ENCODE measurements around the gene SLC39A11. TPM values are rescaled to one million over a fixed set of nuclear protein-coding genes. Genes with fewer than 3 reads are reported as not detected.
"Not testable (repeated sequence)": the region's sequence is repeated elsewhere in the genome, so short reads cannot be mapped to it uniquely, and the experiment has no call there.

Gene SLC39A11
- total RNA-seq, 1 donor from 2014 or later = 46.1 TPM

DNA sequence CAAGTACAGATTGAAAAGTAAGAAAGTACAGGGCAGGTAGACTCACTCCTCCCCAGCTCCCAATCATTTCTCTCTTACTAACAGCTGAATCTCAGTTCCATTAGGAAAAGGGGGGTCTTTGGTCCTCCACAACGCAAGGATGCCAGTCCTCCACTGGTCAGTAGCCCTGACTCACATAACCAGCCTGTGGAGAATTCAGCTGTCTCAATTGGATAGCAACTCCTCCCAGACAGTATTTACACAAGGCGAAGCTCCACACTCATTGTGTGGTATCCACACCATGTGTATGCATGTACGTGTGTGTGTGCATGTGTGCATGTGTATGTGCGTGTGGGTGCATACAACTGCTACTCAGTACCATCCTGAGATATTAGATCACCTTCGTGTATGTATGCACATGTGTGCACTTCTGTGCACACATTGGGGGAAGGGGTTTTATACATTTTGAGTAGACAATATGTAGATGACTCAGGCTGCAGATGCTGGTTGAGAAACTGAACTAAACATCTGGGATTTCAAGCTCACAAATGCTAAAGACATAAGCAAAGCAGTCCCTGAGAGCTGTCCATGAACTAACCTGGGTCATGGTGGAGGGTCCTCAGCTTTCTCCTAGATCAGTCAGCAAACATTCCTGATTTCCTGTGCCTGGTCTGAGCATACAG is 240.1 kb downstream of the SLC39A11 start:
- ATAC-seq = no peak
- no peak for DNase-seq (ENCODE audit: low spot score)

DNA sequence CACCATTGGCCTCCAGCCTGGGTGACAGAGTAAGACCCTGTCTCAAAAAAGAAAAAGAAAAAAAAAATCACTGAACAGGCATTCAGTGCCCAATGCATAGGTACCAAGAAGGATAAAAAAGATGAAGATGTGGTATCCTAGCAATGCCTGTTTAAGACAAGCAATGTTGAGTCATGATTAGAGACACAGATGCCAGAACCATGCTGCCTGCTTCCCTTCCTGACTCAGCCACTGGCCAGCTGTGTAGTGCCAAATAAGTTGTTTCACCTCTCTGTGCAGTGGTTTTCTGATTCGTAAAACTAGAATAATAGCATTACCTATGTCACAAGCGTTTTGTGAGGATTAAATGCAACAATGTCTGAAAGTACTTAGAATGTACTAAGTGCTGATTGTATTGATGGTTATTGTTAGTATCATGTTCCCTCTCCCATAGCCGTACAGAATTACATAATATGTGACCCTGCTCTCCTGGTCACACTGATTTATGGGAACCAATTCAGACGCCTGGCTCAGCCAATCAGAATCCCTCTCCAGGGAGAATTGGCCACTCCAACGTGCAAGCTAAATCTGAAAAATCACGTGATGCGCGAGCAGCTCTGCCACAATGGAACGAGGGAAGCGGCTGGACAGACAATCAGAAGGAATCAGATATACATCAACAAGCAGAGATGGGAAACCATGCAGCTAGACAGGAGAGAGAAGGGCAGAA is 241.9 kb downstream of the SLC39A11 start:
- DNase-seq (ENCODE audit: low spot score) = no peak
- ATAC-seq = no peak

DNA sequence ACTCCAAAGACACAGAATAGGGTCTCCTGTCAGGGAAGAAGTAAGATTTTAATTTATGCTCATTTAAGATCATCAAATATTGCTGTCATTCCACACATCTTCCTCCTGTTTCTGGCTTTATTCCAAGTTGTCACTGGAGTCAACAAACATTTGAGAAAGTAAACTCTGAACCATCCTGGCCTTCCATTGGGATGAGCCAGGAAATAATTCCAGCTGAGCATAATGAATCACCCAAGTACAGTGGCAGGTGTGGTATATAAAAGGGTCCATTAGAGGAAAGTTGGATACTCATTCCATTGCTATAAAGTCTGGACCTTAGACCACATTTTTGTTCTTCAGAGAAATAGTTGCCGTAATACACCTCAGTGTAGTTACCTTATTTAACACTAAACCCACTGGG is 246.1 kb downstream of the SLC39A11 start:
- no peak for DNase-seq (ENCODE audit: low spot score)
- ATAC-seq = no peak

DNA sequence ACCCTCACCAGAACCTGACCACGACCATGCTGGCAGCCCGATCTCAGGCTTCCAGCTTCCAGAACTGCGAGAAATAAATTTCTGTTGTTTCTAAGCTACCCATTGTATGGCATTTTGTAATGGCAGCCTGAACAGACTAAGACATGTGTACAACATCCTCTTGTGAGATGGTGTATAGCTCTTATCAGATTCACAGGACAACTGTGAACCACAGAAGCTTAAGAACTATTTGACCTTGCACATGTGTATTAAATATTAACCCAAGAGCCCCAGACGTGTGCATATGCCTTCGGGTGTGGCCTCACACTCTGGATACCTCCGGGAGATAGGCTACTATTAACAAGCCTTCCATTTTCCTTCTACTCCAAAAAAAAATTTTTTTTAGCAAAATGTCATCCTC is 248.9 kb downstream of the SLC39A11 start:
- DNase-seq (ENCODE audit: low spot score) = no peak
- ATAC-seq = no peak

DNA sequence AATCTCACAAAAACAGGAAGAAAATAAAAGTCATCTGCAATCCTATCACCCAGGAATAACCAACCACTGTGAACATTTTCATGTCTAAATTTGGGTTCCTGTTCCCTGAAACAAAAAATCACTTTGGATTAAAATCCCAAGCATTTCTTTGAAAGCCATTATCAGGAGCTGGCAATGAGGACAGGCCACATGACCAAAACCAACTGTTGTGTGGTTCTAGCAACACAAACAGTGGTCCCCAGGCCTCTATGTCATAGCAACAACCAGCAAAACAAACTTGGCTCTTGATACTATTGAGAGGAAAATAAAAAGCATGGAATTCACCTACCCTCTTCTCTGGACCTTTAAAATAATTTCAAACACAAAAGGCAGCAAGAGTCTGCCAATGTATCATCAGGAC is 252.5 kb downstream of the SLC39A11 start:
- ATAC-seq (no peak), DNase-seq (ENCODE audit: low spot score) (no peak)

DNA sequence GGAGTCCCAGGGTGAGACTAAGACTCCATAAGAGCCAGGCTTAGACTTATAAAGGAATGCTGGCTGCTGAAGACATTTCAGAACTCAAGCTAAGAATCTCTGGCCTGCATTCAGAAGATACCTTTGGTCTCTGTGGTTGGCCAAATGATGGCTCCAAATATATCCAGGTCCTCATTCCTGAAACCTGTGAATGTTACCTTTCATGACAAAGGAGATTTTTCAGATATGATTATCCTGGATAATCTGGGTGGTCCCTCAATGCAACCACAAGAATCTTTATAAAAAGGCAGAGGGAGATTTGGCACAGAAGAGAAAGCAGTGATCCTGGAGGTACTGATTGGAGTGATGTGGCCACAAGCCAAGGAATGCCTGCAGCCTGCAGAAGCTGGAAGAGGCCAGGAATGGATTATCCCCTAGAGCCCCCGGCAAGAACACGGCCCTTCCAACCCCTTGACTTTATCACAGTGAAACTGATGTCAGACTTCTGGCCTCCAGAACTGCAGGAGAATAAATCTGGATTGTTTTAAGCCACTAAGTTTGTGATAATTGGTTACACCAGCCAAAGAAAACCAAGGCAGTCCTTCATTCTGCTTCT is 253.3 kb downstream of the SLC39A11 start:
- DNase-seq (ENCODE audit: low spot score) (no peak), ATAC-seq (no peak)

DNA sequence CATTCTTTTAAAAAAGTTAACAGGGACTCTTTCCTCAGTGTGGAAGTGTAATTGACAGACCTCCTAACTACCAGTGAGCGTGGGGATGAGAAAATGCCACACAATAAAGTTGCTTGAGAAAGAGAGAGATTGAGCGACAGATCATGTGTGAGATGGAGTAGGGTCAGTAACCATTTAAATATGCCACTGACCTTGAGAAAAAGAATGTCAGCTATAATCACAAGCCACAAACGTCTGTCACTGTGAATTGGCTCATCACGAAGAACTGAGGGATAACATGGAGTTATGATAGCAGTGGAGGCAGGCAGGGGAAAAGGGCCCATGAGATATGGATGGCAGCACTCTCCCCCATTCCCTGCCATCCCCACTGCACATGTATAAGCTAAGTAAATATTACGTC is 253.9 kb downstream of the SLC39A11 start:
- DNase-seq (ENCODE audit: low spot score) = no peak
- ATAC-seq = no peak

DNA sequence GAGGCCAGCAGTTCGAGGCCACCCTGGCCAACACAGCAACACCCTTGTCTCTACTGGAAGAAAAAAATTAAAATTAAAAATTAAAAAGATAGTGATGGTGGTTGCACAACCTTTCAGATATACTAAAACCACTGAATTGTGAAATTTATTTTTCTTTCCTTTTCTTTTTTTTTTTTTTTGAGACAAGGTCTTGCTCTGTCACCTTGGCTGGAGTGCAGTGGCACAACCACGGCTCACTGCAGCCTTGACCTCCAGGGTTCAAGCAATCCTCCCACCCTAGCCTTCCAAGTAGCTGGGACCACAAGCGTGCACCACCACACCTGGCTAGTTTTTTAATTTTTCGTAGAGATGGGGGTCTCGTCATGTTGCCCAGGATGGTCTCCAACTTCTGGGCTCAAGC is 254.4 kb downstream of the SLC39A11 start:
- DNase-seq (ENCODE audit: low spot score) (no peak), ATAC-seq (no peak)

DNA sequence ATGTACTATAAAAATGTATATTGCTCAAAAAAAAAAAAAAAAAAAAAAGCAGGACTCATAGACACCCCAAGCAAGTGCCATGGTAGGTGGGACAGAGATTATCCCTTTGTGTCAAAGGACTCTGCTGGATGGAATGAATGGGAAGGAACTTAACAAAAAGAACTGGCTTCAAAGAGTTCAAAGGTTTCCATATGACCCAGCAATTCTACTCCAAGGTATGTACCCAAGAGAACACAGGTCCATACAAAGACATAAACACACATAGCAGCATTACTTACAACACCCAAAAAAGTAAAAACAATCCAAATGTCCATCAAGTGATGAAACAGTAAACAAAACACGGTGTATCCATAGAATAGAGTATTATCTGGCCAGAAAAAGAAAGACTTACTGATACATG is 255.2 kb downstream of the SLC39A11 start:
- ATAC-seq (no peak), DNase-seq (ENCODE audit: low spot score) (no peak)

DNA sequence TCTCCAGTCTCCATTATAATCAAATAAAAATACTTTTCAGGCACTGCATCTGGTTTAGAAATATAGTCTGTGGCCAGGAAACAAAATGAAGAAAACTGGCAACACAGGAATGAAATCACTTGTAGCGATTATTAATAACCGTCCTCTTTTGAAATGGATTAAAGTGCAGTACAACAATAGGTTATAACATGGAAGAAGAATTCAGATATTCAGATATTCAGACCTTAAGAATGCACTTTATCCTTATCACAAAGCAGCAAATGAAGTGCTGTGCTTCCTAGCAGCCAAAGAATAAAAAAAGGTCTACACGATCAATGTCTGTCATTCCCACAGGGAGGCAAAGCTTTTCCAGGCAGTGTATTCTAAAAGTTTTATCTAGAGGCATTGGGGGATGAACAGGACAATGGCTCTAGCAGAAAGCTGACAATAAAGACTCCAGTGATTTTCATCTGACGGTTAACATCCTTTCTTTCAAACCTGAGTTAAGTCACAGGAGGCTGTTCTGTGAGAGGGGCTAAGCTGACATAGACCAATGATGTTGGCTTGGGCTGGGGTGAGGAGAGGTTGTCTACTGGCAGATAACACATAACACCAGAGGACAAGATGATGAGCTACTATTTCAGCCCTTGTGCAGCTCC is 259.2 kb downstream of the SLC39A11 start:
- ATAC-seq (no peak), DNase-seq (ENCODE audit: low spot score) (no peak)

DNA sequence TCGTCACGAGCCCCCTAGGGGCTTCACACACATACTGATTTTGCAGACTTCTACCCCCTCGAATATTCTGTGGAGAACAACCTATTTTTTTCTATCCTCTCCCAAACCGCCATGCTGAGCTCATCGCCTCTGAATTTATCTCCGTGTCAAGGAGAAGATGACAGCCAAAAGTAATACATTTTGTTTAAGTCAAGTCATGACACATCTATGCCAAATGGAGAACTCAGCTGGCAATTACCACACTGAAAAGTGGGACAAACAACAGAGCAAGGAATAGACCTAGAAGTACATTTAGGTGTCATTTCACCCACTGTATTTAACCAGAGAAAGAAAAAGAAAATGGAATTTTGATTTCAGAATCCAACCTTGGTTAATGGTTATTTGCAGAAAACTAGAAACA is 260.2 kb downstream of the SLC39A11 start:
- no peak for ATAC-seq

DNA sequence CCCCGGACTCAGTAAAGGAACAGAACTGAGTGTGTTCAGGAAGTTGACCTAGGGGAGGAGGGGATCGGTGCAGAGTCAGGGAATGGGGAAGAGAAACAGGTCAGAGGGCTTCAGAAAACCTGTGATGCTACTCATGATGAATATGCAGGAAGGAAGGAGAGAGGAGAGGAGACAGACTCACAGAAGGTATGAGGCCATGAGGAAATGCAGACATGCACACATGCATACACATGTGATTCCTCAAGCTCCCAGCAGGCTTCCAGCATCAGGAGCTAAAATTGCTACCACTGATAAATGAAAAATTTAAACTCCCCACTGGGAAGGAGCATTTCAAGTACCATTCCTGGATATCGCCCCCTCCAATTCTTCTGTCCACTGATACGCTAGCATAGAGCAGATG is 262.6 kb downstream of the SLC39A11 start:
- no peak for ATAC-seq
- no peak for DNase-seq (ENCODE audit: low spot score)

More for the DNA sequence above, 260.2 kb downstream of the SLC39A11 start:
- DNase-seq (ENCODE audit: low spot score) = no peak

DNA sequence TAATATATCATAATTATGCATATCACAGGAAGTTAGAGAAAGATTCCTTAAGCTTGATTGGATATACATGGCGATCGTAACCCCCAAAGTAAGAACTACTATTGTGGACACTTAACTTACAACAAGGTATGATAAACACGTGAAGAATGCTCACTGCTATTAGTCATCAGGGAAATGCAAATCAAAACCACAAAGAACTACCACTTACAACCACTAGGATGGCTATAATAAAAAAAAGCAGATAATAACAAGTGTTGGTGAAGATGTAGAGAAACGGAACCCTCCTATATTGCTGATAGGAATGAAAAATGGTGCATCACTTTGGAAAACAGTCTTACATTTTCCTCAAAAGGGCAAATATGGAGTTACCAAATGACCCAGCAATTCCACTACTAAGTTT is 265.9 kb downstream of the SLC39A11 start:
- ATAC-seq = no peak

DNA sequence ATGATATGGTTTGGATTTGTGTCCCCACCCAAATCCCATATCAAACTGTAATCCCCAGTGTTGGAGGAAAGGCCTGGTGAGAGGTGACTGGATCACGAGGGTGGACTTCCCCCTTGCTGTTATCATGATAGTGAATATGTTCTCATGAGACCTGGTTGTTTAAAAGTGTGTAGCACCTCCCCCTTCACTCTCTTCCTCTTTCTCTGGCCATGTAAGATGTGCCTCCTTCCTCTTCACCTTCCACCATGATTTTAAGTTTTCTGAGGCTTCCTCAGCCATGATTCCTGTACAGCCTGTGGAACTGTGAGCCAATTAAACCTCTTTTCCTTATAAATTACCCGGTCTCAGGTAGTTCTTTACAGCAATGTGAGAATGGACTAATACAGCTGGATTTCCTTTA is 266.4 kb downstream of the SLC39A11 start:
- ATAC-seq; DNase-seq (ENCODE audit: low spot score): not testable (repeated sequence)

More for the DNA sequence above, 265.9 kb downstream of the SLC39A11 start:
- no peak for DNase-seq (ENCODE audit: low spot score)

DNA sequence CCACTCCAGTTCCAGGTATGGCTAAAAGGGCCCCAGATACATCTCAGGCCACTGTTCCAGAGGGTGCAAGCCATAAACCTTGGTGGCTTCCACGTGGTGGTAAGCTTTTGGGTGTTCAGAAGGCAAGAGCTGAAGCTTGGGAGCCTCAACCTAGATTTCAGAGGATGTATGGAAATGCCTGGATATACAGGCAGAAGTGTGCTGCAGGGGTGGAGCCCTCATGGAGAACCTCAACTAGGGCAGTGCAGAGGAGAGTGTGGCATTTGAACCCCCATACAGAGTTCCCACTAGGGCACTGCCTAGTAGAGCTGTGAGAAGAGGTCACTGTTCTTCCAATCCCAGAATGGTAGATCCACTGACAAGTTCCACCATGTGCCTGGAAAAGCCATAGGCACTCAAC is 267.3 kb downstream of the SLC39A11 start:
- ATAC-seq (no peak), DNase-seq (ENCODE audit: low spot score) (no peak)

DNA sequence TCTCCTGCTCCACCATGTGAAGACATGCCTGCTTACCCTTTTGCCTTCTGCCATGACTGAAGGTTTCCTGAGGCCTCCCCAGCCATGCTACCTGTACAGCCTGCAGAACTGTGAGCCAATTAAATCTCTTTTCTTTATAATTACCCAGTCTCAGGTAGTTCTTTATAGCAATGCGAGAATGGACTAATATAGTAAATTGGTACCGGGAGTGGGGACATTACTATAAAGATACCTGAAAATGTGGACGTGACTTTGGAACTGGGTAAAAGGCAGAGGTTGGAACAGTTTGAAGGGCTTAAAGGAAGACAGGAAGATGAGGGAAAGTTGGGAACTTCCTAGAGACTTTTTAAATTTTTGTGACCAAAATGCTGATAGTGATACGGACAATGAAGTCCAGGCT is 268.2 kb downstream of the SLC39A11 start:
- ATAC-seq; DNase-seq (ENCODE audit: low spot score): not testable (repeated sequence)

DNA sequence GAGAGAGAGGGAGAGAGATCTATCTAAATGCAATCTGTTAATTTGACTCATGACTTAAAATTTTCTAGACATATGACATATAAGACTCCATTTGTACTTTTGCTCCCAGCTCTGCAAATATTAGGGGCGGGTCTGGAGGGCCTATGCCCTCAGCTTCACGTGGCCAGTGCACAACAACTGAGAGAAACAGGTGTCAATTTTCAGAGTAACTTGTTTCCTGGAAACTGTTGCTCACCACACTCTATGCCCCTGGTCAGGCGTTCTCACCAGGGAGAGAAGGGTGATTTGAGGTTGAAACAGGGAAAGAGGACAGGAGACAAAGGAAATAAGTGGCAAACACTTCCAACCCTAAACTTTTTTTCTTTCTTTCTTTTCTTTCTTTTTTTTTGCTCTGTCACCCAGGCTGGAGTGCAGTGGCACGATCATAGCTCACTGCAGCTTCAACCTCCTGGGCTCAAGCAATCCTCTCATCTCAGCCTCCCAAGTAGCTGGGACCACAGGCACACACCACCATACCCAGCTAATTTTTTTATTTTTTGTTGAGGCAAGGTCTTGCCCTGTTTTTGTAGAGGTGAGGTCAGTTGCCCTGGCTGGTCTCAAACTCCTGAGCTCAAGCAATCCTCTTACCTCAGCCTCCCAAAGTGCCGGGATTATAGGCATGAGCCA is 270.0 kb downstream of the SLC39A11 start:
- ATAC-seq = no peak
- no peak for DNase-seq (ENCODE audit: low spot score)

DNA sequence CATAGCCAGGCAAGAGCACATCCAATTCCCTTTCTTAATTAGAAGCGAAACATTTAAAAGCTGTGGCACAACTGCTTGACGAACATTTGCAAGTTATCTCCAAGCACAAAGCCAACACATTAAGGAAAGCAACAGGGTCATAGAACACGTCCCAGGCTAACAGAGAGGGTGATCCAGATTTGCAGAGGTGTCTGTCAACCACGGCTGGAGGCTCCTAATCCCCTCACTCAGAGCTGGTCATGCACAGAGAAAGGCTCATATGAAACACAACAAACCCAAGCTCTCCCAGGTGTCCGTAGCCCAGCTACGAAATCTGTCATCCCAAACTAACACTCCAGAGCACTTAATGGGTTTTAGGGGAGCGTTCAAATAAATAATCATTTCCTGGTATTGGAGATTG is 276.1 kb downstream of the SLC39A11 start:
- no peak for ATAC-seq
- DNase-seq (ENCODE audit: low spot score) = no peak

DNA sequence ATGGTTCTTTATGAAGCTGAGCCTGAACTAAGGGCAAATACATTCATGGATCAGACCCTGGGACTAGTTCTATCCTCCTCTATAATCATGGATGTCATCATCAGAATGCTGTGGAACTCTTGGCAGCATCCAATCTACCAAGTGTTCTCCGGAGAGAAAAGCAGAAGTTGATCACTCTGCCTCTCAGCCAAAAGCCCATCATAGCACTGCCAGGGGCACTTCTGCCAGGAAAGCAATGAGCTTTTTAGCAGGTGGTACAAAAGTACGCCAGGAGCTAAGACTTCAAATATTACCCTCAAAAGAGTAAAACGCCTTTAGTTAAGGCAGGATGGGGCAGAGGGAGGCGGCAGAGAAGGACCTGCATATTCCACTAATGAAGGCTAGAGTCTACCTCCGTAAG is 279.0 kb downstream of the SLC39A11 start:
- no peak for DNase-seq (ENCODE audit: low spot score)
- no peak for ATAC-seq

DNA sequence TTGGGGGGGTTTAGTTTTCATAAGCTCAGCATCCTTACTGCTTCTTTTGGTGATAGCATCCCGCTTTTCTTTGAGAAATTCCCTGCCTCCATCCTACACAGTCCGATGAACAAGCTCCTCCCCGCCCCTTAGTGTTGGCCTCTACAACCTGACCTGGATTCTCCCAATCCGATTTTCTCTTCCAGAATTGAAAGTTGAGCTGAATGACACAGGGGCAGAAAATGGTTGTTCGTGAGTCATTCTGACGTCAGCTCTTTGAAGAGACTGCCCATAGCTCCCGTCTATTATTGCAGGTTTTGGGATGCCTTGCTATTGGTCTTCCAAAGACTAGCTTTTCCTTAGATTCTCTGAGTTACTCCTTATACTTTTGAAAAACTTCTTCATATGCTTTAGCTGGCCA is 279.7 kb downstream of the SLC39A11 start:
- ATAC-seq = no peak
- DNase-seq (ENCODE audit: low spot score) = no peak

DNA sequence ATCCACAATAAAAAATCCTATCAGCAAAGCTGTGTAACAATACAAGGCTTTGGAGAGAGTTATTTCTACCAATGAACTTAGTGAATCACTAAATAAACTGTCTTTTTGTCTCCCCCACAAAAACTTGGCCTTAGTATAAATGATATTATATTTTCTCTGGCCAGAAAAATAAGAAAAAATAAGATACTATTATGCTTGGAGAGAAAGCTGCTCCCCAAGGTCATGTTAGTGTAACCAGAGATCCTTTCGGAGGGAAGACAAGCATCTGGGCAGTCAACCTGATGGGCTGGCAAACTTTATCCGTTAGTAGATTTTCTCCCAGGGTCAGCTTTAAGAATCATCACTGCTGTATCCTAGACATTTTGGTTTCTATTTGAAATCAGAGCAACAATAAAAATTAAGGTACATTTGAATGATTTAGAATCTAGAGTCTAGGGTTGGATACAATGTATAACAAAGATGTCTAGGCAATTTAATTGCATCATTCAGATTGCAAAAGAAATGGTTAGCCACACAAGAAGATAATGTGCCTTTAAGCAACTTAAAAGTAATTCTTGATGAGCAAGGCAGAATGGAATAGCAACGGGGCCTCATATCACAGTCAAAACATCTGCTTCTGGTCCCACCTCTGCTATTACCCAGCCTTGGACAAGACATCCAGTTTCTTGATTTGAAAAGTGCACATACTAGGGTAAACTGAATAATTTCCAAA is 280.4 kb downstream of the SLC39A11 start:
- DNase-seq (ENCODE audit: low spot score) (no peak), ATAC-seq (no peak)

All from left lobe of liver (tissue), 2 donors.